ENCODE results near the gene PLA2G15.

- TF ChIP-seq CTCF (IDR thresholded peaks at IDR 0.05; ENCODE audit: insufficient read depth, low read length, poor library complexity, severe bottlenecking): no peak
- TF ChIP-seq EZH2phosphoT487 (conservative IDR thresholded peaks at IDR 0.05; ENCODE audit: low read length): no peak
Measured at GRCh38 chr16:68228652-68229051, 16.5 kb upstream of the PLA2G15 start.
